CD4-positive, alpha-beta T cell treated with Interleukin-17A for 4 hours (primary cell): ENCODE results near the gene DDX3Y.

ENCODE experiments used
- DNase-seq: peaks from one replicate; pipeline ENCODE4 v3.0.0-alpha.2; 2020; ENCODE audit warnings: mixed read lengths

The DDX3Y gene

DNA sequence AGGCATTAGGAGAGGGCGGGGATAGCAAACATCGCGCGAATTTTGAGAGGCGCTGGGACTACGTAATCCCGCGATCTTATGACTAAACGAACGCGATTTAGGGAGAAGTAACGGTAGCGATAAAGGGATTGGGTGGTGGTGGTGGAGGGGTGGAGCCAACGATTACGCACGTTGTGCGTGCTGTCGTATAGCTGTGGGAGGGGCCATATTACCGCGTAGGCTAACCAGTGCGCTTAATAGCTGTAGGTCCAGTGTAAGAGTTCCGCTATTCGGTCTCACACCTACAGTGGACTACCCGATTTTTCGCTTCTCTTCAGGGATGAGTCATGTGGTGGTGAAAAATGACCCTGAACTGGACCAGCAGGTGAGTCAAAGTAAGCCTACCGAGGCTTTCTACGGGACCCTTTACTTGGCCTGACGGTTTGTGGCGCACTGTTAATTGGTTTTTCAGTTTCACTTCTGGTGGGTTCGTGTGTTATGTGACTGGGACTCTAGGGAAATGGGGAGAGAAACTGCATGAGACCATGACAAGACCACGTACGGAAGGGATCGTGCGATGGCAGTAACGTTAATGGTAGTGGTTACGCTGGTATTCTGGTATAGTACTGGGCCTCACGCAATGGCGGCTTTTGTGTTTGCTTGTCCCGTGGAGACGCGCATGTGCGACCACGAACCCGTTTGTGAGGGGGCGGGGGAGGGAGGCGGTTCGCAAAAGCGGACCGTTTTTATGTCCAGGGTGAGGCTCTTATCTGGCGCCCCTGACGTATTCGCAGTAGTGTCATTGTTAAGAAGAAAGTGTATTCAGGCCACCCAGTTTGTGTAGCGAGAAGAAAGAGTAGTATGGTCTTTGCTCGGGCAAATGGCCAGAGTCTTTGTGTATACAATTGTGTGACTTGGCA lies at the start of gene DDX3Y:
Gene DDX3Y (plus strand): TSS at position 251 of the 899 bp plus-strand sequence. CDS start 69 bp downstream, at position 320.
- DNase-seq: no peak

DNA sequence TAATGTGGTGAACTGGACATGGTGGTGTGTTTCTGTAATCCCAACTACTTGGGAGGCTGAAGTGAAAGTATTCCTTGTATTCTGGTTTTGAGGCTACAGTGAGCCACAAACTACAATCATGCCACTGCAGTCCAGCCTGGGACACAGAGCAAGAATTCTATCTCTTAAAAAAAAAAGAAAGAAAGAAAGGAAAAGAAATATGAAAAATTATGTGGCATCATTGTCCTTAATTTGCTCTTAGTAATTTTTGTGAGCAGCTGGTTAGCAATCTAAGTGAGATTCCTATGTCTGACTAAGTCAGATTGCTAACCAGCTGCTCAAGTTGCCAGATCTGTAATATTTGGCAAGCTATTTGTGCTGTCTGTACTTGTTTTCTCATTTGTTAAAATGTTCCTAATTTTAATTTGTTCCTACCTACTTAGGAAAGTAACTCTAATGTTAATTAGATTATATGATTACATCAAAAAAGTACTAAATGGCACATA lies 48.8 kb upstream of the DDX3Y start:
- DNase-seq: no peak

DNA sequence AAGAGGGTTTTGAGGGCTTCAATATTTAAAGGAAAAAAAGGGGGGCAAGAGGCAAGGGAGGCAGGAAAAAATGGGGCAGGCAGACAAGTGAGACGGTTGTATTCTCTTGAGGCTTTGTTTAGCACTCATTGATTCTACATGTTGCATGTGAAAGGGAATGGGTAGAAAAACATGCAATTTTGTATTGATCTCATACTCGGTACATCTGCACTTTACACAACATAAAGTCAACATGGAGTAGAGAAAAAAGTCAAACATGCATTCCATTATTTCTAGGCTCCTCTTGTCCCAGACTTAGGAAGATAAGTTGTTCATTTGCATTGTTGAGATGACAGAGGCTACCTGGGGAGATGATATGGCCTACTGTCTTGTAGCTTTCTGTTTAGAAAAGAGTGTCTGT lies 36.7 kb upstream of the DDX3Y start:
- no peak for DNase-seq

DNA sequence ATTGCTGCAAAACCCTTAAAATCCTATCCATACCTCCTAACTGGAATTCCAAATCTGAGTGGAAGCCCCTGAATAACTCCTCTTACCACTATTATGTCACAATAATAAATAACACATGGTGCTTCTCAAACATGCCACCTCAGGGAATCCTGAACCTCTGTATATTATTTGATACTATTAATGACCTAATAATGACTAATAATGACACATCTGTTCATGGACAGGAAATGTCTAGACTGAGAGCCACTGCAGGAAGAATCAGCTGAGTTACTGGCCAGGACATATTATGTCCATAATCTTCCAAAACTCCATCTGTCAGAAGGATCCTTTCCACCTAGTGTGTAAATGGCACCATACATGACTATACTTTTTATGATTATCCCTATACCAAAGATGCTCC lies 7.7 kb upstream of the DDX3Y start:
- no peak for DNase-seq

DNA sequence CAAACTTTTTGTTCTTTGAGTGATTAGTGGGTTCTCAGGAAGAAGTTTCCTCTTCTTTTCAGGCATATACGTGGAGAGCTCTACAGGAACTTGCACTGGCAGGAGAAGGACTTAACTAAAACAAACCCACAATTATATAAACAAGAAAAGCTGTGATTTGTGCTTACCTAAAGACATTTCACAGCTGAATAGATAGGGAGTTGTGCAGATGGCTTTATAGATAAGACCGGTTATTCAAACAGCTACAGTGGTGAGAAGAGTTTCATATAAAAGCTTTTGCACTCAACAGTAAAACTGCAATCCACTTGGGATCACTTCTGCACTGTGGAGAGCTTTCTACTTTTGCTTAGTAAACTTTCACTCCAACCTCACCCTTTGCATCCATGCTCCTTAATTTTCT lies 6.1 kb upstream of the DDX3Y start:
- no peak for DNase-seq

DNA sequence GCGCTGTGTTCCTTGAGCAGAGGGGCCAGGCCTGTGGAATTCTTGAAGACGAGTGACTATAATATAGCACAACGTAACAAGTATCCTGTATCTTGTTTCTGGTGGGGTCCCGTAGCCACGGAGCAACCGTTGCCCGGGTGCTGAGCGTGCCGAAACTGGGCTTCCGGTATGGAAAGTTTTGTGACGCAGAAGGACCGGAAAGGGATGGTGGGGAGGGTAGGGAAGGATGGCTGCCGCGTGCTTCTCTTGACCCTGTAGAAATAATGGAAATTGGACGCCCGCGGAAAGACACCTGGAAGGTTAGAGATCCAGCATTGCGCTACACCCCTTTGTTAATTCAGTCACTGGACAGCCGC lies 827 bp downstream of the DDX3Y start:
- no peak for DNase-seq

DNA sequence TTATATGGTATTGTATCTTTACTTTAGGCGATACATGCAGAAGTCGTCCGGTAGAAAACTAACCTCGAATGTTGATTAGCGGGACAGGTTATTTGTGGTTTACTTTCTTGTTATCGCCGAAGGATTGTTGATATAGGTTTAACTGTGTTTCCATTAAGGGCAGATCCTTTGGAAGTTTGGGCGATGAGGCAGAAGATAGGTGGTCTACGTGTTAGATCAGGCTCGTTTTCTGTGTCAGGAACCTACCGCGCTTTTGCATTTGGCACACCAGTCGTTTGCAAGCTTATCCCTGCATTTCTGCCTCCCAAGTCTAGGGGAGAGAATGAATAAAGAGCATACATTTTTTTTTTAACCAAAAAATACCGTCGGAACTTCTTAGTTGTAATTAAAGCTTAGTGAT lies 1.2 kb downstream of the DDX3Y start:
- DNase-seq: no peak

DNA sequence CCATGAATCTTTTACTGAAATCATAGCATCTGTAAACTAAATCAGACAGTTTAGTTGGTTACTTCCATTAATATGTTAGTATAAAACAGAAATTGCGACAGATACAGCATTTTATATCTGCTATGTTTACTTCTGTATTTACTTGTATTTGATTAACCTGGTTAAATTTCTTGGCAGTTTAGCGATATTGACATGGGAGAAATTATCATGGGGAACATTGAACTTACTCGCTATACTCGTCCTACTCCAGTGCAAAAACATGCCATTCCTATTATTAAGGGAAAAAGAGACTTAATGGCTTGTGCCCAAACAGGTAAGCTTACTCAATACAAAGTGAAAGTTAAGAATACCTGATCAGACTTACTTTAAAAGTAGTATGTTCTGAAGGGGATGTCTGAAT lies 8.9 kb downstream of the DDX3Y start:
- DNase-seq: no peak

DNA sequence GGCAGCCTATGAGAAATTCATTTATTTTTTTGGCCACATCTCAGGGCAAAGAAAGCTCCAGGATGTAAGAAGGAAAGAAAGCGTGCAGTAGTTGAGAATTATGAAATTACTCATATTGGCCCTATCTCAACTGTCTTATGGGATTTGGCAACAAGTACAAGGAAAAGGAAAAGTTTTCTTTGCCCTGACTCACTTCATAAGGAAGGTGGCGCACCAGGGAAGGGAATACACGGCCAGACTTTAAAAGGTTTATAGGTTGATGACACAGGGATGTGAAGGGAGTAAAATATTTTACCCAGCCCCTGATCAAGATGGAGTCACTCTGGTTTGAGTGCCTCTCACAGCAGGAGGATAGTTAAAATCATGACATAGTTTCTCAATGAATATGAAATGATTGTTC lies 23.4 kb downstream of the DDX3Y start:
- DNase-seq: no peak

DNA sequence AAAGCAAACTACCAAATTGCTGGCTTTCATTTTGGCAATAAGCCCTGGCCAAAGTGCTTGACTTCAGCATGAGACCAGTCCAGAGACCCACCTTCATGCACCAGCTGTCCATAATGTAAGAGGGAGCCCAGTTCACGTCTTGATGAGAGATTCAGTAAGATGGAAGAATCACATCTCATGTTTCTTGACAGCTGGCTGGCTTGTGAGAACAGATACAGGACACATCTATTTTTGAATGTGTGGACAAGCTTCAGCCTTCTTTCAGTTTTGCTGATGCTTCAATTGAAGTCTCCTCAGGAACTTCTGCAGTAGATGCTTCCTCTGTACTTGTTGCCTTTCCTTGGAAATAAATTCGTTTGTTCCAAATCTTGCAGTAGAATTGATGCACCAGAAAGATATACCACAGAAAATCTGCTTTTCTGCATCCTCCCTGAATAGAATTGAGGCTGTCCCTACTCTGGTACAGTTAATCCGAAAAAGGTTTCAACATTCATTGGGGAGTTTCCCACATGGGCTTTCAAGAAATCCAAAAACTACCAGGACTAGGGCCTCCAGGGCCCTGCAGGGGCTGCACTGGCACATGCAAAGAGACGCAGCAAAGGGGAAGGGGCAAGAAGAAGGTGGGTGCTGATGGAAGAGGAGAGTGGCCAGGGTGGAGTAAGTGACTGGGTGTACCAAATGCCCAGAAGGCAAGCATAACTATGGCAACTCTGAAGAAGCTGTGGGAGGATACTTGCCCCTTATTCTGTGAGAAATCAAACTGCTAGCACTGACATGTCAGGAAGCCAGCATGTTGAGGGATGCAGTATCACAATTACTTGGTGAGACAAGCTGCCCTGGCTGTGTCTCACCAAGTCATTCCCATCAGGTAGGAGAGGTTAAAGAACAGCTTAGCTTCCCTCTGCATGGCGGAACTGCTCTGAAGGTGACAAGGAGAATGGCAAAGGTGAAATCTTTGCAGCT lies 37.3 kb downstream of the DDX3Y start:
- DNase-seq: no peak
